GM12875 (cell line): ENCODE data around the gene DSCAML1.

Source experiments
- H3K4me3 ChIP-seq: one replicate; pipeline ENCODE4 v1.5.1; 2011; ENCODE audit warnings: low read depth, low read length, control low read depth
- CTCF ChIP-seq: IDR thresholded peaks from 2 replicates; pipeline ENCODE4 v1.5.1; 2011; ENCODE audit warnings: low read depth, mild to moderate bottlenecking, control low read depth, inconsistent platforms, low read length, moderate library complexity, borderline replicate concordance; ENCODE audit not compliant: insufficient read depth

The DSCAML1 gene

GRCh38 chr11:117392001-117392690 lies 404.9 kb downstream of the DSCAML1 start:
- H3K4me3 ChIP-seq, result no peak overlapping the region
- no peak for TF ChIP-seq CTCF

DNA sequence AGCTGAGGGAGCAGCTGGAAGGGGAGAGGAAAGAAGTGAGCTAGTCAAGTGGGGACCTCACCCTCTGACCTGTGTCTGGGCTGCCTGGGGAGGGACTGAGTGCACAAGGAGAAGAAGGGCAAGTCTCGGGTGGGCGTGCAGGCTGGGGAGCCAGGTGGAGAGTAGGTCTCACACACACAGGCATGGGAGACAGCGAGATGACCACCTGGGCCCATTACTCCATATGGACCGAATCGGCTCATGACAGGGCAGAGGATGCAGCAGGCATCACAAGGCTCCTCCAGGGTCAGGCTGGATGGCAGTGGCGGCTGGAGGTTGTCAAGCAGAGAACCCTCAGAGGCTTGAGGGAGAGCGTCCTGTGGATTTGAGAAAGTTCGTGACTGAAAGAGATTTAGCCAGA lies 405.8 kb downstream of the DSCAML1 start:
- no peak for TF ChIP-seq CTCF
- H3K4me3 ChIP-seq, result no peak overlapping the region

DNA sequence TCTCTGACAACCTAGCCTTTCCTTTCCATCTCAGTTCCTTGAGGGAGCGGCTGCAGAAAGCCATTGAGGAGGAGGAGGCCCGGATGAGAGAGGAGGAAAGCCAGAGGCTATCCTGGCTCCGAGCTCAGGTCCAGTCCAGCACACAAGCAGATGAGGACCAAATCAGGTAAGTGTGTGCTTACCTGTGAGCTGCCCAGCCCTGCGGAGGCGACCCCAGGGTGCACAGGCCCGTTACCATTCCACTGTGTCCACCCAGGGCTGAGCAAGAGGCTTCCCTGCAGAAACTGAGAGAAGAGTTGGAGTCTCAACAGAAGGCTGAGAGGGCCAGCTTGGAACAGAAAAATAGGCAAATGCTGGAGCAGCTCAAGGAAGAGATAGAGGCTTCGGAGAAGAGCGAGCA lies 406.3 kb downstream of the DSCAML1 start:
- no peak overlapping the region for H3K4me3 ChIP-seq
- TF ChIP-seq CTCF, result no peak

DNA sequence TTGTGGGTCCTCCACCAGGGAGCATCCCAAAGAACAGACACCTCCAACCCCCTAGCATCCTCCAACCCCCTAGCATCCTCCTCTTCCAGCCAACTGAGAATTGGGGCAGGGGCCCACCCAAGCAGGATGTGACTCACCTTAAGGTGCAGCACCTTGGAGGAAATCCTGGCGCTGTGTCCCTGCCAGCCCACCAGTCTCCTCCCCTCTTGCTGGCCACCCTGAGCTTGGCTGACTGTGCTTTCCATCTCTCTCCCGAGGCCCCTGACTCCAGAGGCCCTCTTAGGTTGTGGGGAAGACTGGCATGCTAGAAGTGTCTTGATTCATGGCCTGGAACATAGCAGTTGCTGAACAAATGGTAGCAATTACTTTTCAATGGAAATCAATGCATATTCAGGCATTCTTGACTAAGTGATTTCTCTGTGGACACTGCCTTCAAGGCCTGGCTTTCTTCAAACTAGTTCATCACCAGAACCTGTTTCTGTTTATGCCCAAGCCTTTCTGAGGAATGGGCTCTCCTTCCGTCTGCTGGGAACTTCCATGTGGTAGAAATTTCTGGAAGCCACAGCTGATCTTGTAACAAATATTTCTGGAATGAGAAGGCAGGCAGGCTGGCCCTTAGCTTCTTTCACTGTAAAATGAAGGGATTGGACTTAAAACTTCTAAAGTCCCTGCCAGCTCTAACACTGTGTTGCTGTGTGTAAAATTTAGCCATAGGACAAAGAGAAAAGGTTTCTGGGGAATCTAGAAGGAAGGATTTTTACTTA lies 408.8 kb downstream of the DSCAML1 start:
- H3K4me3 ChIP-seq, result no peak overlapping the region
- TF ChIP-seq CTCF, result no peak

DNA sequence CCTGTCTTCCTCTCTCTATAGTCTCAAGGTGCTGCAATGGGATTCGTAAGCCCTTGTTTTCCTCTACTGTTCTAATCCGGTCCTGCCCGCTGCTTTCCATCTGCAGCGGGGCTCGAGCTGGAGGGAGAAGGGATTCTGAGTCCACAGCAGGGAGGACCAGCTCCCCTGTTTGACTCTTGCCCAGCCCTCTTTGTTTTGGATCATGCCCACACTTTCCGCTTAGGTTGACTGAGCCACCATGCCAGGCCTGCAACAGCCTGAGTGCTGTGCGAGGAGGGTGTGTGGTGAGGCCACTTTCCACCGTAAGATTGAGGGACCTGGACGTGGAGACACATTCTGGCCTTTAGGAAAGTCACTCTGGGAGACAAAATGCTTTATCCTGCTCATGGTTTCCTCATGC lies 411.1 kb downstream of the DSCAML1 start:
- no peak overlapping the region for H3K4me3 ChIP-seq
- no peak for TF ChIP-seq CTCF

GRCh38 chr11:117385471-117385870 lies 411.5 kb downstream of the DSCAML1 start:
- no peak overlapping the region for H3K4me3 ChIP-seq
- no peak for TF ChIP-seq CTCF

DNA sequence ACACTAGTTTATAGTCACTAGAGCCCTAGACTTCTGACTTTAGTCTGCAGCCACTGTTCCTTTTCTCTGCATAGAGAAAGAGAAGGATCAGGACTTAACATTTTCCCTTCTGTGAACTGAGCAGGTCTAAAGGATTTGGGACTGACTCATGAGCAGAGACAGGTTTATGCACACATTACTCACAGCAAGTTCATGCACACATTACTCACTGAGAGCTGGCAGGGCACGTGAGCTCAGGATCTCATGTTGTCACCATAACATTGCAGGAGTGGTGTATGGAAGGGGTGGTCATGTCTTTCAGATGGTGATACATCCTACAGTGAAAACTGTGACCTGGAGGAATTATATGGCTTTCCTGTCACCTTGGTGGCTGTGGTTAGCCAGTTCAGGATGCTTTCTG lies 413.0 kb downstream of the DSCAML1 start:
- TF ChIP-seq CTCF, result no peak
- no peak overlapping the region for H3K4me3 ChIP-seq
